NB4 (cell line): ENCODE measurements around the gene MSX1.

Experiments used
- POLR2A ChIP-seq: IDR thresholded peaks from 2 replicates; pipeline ENCODE4 v1.6.1; 2011; ENCODE audit warnings: mild to moderate bottlenecking; ENCODE audit not compliant: insufficient read length; ENCODE audit errors: extremely low read depth
- TF ChIP-seq, protein P1 (sequence below): IDR thresholded peaks from one replicate; pipeline ENCODE4 v1.5.1; 2012; ENCODE audit warnings: low read depth, low read length

DNA sequence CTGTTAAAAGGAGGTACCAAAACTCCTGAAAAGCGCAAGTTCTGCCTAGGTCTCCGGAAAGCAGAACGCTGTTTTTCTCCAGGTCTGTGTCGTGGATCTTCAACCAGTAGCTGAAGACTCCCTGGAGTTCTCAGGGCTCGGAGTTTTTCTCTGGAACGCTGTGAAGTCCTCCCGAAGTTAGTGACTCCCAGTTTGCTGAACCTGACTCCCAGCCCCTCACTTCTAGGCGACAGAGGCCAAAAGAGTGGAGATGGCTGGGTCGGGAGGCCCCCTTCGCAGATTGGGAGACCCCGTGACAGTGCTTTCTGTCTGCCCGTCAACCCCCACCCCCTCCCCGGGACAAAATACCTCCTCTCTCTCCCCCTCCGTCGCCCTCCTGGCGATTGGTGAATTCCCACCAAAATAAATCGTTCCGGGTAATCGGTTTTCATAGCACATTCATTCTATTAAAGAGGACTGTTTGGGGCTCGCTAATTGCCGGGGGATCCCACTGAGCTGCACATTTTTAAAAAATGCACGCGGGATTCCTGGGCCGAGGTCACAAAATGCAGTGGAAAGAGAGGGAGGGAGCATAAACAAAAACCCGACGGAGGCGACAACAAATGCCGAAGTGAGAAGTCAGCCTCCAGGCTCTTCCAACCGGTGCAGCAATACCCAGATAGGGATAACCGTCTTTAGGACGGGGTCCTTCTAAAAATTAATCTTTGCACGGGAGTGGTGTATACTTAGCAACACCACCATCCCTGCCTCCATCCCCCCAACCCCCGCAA, 4.0 kb upstream of the MSX1 start:
- TF ChIP-seq, protein P1, sequence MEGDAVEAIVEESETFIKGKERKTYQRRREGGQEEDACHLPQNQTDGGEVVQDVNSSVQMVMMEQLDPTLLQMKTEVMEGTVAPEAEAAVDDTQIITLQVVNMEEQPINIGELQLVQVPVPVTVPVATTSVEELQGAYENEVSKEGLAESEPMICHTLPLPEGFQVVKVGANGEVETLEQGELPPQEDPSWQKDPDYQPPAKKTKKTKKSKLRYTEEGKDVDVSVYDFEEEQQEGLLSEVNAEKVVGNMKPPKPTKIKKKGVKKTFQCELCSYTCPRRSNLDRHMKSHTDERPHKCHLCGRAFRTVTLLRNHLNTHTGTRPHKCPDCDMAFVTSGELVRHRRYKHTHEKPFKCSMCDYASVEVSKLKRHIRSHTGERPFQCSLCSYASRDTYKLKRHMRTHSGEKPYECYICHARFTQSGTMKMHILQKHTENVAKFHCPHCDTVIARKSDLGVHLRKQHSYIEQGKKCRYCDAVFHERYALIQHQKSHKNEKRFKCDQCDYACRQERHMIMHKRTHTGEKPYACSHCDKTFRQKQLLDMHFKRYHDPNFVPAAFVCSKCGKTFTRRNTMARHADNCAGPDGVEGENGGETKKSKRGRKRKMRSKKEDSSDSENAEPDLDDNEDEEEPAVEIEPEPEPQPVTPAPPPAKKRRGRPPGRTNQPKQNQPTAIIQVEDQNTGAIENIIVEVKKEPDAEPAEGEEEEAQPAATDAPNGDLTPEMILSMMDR: no peak
- no peak for TF ChIP-seq POLR2A
